Tibial nerve (tissue), 4 donors: ENCODE data around the gene FMNL2. TPM values are rescaled to one million over a fixed set of nuclear protein-coding genes. Genes with fewer than 3 reads are reported as not detected.
A peak's percentile ranks its signal among the peaks of the same experiment; 100 is the strongest.

Experiments used
- DNase-seq, 2 donors: peaks; one replicate each; pipeline ENCODE4 v3.0.0-alpha.2; 2019; ENCODE audit warnings: low spot score in 2 of 2
- H3K27ac ChIP-seq, 4 donors: fragments of 200-600 bp; sonication (generic) in 3 of 4; one replicate each; pipeline ENCODE4 v1.5.1; 2017 to 2019; ENCODE audit warnings: mild to moderate bottlenecking in 1 of 4
- H3K27me3 ChIP-seq, 2 donors: fragments of 200-600 bp; sonication (generic) in 1 of 2; one replicate each; pipeline versions ENCODE4 v1.5.1 to v1.6.0; 2017 to 2019
- H3K36me3 ChIP-seq, 3 donors: fragments of 200-600 bp; sonication (generic); one replicate each; pipeline ENCODE4 v1.5.1; 2018 to 2019
- H3K4me1 ChIP-seq, 4 donors: fragments of 200-600 bp; sonication (generic) in 3 of 4; one replicate each; pipeline ENCODE4 v1.5.1; 2017 to 2019
- H3K4me3 ChIP-seq, 4 donors: fragments of 200-600 bp; sonication (generic) in 3 of 4; one replicate each; pipeline ENCODE4 v1.5.1; 2017 to 2019; ENCODE audit warnings: mild to moderate bottlenecking in 1 of 4, moderate library complexity in 1 of 4
- H3K9me3 ChIP-seq, 4 donors: fragments of 200-600 bp; sonication (generic) in 3 of 4; one replicate each; pipeline ENCODE4 v1.5.1; 2017 to 2019
- EP300 ChIP-seq, 2 donors: sonication (generic); formaldehyde crosslinking; IDR thresholded peaks; one replicate each; pipeline ENCODE4 v1.6.1; 2017; ENCODE audit warnings: antibody characterized with exemption in 2 of 2, mild to moderate bottlenecking in 1 of 2
- POLR2A ChIP-seq, 2 donors: fragments of 450-650 bp; IDR thresholded peaks; one replicate each; pipeline ENCODE4 v1.6.1; 2017; ENCODE audit warnings: antibody characterized with exemption in 2 of 2, mild to moderate bottlenecking in 2 of 2, moderate library complexity in 2 of 2
- WGBS, 2 donors: methylation state at CpG; one replicate each; pipeline ENCODE4 v1.1.5; 2018; 5-methylcytosine and 5-hydroxymethylcytosine counted together
- total RNA-seq, 4 donors: library from RNA; depleted of rRNA; stranded (reverse); fragments of >200 nt; gene quantifications; one replicate each; pipeline ENCODE4 v1.1.0, GENCODE V29; 2016
- TF ChIP-seq, protein P1 (sequence below), 5 experiments: fragments of 200-600 bp in 3 of 5; fragments of 450-650 bp in 2 of 5; sonication (generic) in 3 of 5; IDR thresholded peaks; one replicate each; pipeline ENCODE4 v1.5.1; 2016 to 2019; ENCODE audit warnings: antibody characterized with exemption in 5 of 5, mild to moderate bottlenecking in 3 of 5, moderate library complexity in 2 of 5

Gene FMNL2
- total RNA-seq, 4 donors from 2014 or later, result 94.5 to 131 (median 98.1) TPM

GRCh38 chr2:152622219-152622618, 287.2 kb downstream of the FMNL2 start:
- peaks cover 0 to 68% (median 10%) of the 10 kb centered on the region in 4 donors for H3K4me1 ChIP-seq
- TF ChIP-seq POLR2A (IDR thresholded peaks at IDR 0.05) (no peak), EP300 (IDR thresholded peaks at IDR 0.05) (no peak)
- TF ChIP-seq, protein P1, sequence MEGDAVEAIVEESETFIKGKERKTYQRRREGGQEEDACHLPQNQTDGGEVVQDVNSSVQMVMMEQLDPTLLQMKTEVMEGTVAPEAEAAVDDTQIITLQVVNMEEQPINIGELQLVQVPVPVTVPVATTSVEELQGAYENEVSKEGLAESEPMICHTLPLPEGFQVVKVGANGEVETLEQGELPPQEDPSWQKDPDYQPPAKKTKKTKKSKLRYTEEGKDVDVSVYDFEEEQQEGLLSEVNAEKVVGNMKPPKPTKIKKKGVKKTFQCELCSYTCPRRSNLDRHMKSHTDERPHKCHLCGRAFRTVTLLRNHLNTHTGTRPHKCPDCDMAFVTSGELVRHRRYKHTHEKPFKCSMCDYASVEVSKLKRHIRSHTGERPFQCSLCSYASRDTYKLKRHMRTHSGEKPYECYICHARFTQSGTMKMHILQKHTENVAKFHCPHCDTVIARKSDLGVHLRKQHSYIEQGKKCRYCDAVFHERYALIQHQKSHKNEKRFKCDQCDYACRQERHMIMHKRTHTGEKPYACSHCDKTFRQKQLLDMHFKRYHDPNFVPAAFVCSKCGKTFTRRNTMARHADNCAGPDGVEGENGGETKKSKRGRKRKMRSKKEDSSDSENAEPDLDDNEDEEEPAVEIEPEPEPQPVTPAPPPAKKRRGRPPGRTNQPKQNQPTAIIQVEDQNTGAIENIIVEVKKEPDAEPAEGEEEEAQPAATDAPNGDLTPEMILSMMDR (IDR thresholded peaks at IDR 0.05), result no peak
- WGBS, 2 donors, result 20 to 37% methylated on average over 3 of the region's 3 CpGs

DNA sequence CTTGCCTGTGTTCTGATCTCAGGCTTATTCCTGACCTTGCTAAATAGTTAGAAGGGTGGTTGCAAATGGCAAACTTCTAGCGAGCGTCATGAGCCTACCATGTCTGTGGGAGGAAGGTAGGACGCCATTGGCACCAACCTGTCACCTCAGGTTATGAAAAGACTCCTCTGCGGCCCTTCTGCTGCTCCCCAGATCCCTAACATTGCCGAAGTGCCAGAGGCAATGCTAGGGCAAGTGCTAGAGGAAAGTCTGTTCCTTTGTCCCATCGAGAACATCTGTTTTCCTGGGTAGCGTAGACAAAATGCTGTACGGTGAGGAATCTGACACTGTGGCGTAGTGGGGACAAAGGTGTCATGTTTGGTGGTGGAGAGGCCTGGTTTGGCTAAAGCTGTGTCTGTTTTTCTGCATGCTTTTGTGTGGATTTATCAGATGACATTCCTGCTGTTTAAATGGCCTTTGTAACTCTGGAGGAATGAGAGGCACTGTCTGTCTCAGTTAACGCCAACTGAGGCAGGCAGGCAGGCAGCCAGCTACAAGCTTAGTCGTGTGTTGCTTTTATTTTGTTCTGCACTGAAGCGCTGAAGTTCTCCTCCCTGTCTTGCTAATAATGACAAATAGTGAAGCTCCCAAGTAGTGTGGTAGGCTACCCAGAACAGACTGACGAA, 288.2 kb downstream of the FMNL2 start:
- Histone ChIP-seq H3K4me1 (peaks cover 0 to 65% (median 9%) of the 10 kb centered on the region in 4 donors), H3K4me3 (no peak overlapping the region), H3K27me3 (no peaks in the 10 kb centered on the region), H3K27ac (peak overlapping the region in 2 of 4 donors; percentile 35 to 54), H3K9me3 (no peaks in the 10 kb centered on the region), H3K36me3 (peaks cover 0 to 41% (median 0%) of the 10 kb centered on the region in 3 donors)
- WGBS, 2 donors, result 73 to 79% methylated on average over 12 to 13 of the region's 13 CpGs
- no peak for DNase-seq
- TF ChIP-seq POLR2A (IDR thresholded peaks at IDR 0.05) (no peak), EP300 (IDR thresholded peaks at IDR 0.05) (no peak)
- TF ChIP-seq, protein P1 (IDR thresholded peaks at IDR 0.05), result no peak

More at GRCh38 chr2:152622219-152622618, 287.2 kb downstream of the FMNL2 start:
- peak in 1 of 2 donors; percentile 35 for DNase-seq
- no peaks in the 10 kb centered on the region for H3K9me3 ChIP-seq
- peak overlapping the region in 2 of 4 donors; percentile 2 to 20 for H3K27ac ChIP-seq
- no peaks in the 10 kb centered on the region for H3K27me3 ChIP-seq
- no peak overlapping the region for H3K4me3 ChIP-seq
- peaks cover 0 to 43% (median 0%) of the 10 kb centered on the region in 3 donors for H3K36me3 ChIP-seq

- 91 to 93% methylated on average over 1 of the region's 2 CpGs for WGBS, 2 donors
These were observed 288.8 kb downstream of the FMNL2 start for GRCh38 chr2:152623775-152624174.

DNA sequence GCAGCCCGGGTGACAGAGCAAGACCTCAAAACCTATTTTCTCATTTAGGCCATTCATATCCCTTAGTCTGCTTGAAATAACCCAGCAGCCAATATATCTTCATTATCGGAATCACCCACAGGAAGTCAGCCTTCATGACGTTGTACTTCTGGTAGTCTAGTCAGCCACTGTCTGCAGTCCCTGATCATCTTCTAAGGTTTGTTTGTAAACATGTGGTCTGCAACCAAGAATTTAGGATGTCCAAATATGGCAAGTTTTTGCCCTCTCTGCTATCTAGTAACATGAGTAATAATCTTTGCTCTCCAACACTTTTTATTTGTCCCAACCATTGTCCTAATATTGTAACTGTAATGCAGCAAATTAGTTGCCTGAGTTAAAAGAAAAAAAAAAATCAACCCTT, 289.8 kb downstream of the FMNL2 start:
- DNase-seq, result no peak
- no peaks in the 10 kb centered on the region for H3K9me3 ChIP-seq
- H3K27ac ChIP-seq, result peak overlapping the region in 1 of 4 donors; percentile 8
- WGBS, 2 donors, result 70 to 74% methylated on average over 3 of the region's 3 CpGs
- H3K27me3 ChIP-seq, result no peaks in the 10 kb centered on the region
- H3K4me3 ChIP-seq, result no peak overlapping the region
- H3K36me3 ChIP-seq, result peaks cover 0 to 44% (median 0%) of the 10 kb centered on the region in 3 donors
- peaks cover 0 to 58% (median 5%) of the 10 kb centered on the region in 4 donors for H3K4me1 ChIP-seq
- TF ChIP-seq POLR2A (IDR thresholded peaks at IDR 0.05), result no peak

More at GRCh38 chr2:152623775-152624174, 288.8 kb downstream of the FMNL2 start:
- DNase-seq, result no peak
- peaks cover 0 to 59% (median 7%) of the 10 kb centered on the region in 4 donors for H3K4me1 ChIP-seq
- TF ChIP-seq EP300 (IDR thresholded peaks at IDR 0.05) (no peak), POLR2A (IDR thresholded peaks at IDR 0.05) (no peak)
- TF ChIP-seq, protein P1 (IDR thresholded peaks at IDR 0.05), result no peak
- H3K9me3 ChIP-seq, result no peaks in the 10 kb centered on the region
- peaks cover 0 to 44% (median 0%) of the 10 kb centered on the region in 3 donors for H3K36me3 ChIP-seq
- no peaks in the 10 kb centered on the region for H3K27me3 ChIP-seq
- no peak overlapping the region for H3K4me3 ChIP-seq
- no peak overlapping the region for H3K27ac ChIP-seq

DNA sequence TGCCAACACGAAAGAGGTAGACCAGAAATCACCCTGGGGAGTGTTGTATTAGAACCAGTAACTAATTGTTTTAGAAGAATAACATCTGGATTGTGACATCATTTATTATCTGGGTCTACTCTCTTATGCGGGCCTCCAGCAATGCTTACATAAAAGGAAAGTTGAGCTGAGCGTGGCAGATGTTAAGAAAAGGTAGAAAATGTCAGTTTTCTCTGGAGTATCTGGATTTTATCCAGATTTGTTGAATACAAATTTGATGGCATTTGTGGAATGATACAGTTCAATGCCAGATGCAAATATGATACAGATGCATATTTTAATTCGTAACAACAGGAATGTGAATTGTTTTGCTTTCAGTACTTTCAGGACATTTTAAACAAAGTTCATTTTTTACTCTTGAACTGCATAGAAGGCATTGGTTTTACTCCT, 292.0 kb downstream of the FMNL2 start:
- Histone ChIP-seq H3K27me3 (no peaks in the 10 kb centered on the region), H3K9me3 (no peaks in the 10 kb centered on the region), H3K4me1 (peaks cover 0 to 47% (median 3%) of the 10 kb centered on the region in 4 donors), H3K4me3 (no peak overlapping the region), H3K27ac (peak overlapping the region in 2 of 4 donors; percentile 72 to 80), H3K36me3 (peaks cover 0 to 47% (median 0%) of the 10 kb centered on the region in 3 donors)
- WGBS, 2 donors, result 30 to 41% methylated on average over 4 of the region's 4 CpGs
- DNase-seq, result no peak
- TF ChIP-seq EP300 (IDR thresholded peaks at IDR 0.05), result no peak
- TF ChIP-seq POLR2A (IDR thresholded peaks at IDR 0.05), result no peak
- TF ChIP-seq, protein P1 (IDR thresholded peaks at IDR 0.05), result no peak
